Stimulated activated CD4-positive, alpha-beta T cell treated with anti-CD3 and anti-CD28 coated beads, TNF-alpha, amount 100 ng/mL, for 4 hours (primary cell): ENCODE measurements around the gene ARL8A.
A peak's percentile ranks its signal among the peaks of the same experiment; 100 is the strongest.

Experiments used
- DNase-seq, 3 experiments: peaks; one replicate each; pipeline ENCODE4 v3.0.0-alpha.2; 2020; ENCODE audit warnings: low read depth in 3 of 3

Gene ARL8A

DNA sequence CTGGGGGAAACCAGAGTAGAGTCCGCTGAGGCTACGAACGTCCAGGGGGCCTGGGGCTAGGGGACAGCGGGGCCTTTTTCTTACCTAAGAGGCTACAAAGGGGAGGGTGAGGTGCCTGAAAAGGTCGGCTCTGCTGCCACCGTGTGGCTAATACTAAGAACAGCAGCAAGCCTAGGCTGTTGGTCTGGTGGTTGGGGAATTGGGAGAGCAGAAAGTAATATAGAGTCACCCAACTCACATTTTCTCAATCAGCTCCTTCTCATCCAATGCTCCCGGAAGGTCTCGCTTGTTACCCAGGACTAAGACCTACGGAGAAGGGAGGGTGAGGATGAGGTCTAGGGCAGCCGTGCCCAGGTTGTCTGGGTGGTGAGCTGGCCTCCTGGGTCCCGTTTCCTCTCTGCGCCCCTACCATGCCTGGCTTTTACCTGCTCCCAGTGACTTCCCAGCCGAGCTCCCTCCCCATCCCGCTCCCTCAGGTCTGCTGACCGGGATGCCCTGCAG is 9.3 kb downstream of the ARL8A start:
- peak in 1 of 3 experiments; percentile 31 for DNase-seq

GRCh38 chr1:202134645-202135172 is 9.8 kb downstream of the ARL8A start:
- no peak for DNase-seq

- DNase-seq: no peak
Measured at GRCh38 chr1:202133989-202134388, 10.5 kb downstream of the ARL8A start.

GRCh38 chr1:202133496-202133895 is 11.0 kb downstream of the ARL8A start:
- DNase-seq: no peak

GRCh38 chr1:202133001-202133400 is 11.5 kb downstream of the ARL8A start:
- no peak for DNase-seq

- no peak for DNase-seq
Measured at GRCh38 chr1:202131956-202132821, 12.3 kb downstream of the ARL8A start.

- DNase-seq: no peak
Measured at GRCh38 chr1:202130816-202131522, 13.6 kb downstream of the ARL8A start.

- DNase-seq: no peak
Measured at GRCh38 chr1:202130297-202130721, 14.2 kb downstream of the ARL8A start.

DNA sequence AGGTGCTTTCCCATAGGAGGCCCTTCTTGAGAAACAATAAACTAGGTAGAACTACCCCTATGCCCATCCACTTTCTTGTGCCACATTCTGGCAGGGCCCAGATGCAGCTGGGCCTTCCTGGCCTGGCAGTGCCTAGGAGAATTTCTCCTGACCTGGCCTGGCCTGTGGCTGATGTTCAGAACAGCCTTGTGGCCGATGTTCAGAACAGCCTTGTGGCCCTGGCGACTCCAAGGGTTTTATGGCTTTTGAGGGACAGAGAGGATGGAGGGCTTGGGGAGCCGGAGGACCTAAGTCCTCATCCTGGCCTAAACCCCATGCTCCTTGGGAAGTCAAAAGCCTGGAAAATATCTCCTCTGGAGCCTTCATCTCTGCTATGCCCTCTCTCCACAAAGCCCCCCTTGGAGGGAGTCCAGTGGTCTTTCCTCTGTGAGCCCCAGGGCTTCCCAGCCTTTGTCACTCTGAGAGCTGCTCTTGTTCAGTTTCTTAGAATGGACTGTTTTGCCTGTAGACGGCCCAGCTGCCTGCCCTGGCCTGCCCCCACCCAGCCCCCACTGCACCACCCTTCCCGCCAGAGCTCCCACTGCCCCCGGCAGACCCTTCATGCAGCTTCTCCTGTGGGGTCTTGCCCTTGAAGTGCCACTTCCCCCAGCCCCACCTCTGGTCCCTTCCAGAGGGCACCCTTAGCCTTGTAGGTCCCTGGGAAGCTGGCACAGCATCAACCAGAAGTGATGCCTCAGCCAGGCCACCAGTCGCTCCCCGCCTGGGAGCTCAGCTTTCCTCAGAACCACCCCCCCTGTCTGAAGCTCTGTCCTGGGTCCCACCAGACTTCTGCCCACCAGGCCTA is 14.9 kb downstream of the ARL8A start:
- no peak for DNase-seq

DNA sequence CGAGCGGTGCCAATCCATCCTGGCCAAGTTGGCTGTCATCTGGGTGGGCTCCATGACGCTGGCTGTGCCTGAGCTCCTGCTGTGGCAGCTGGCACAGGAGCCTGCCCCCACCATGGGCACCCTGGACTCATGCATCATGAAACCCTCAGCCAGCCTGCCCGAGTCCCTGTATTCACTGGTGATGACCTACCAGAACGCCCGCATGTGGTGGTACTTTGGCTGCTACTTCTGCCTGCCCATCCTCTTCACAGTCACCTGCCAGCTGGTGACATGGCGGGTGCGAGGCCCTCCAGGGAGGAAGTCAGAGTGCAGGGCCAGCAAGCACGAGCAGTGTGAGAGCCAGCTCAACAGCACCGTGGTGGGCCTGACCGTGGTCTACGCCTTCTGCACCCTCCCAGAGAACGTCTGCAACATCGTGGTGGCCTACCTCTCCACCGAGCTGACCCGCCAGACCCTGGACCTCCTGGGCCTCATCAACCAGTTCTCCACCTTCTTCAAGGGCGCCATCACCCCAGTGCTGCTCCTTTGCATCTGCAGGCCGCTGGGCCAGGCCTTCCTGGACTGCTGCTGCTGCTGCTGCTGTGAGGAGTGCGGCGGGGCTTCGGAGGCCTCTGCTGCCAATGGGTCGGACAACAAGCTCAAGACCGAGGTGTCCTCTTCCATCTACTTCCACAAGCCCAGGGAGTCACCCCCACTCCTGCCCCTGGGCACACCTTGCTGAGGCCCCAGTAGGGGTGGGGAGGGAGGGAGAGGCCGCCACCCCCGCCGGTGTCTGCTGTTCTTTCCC is 16.5 kb downstream of the ARL8A start:
- DNase-seq: no peak

DNA sequence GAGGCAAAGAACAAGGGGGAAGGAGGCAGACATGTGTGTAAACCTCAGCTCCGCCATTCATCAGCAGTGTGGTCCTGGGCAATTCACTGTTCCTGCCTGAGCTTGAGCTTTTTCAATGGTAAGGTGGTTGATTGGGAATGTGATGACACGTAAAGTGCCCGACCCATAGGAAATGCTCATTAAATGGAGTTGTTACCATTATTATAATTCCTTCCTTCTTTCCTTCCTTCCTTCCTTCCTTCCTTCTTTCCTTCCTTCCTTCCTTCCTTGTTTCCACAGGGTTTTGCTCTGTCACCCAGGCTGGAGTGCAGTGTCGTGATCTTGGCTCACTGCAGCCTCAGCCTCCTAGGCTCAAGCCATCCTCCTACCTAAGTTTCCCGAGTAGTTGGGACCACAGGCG is 17.5 kb downstream of the ARL8A start:
- no peak for DNase-seq

- DNase-seq: no peak
Measured at GRCh38 chr1:202126426-202126825, 18.1 kb downstream of the ARL8A start.

DNA sequence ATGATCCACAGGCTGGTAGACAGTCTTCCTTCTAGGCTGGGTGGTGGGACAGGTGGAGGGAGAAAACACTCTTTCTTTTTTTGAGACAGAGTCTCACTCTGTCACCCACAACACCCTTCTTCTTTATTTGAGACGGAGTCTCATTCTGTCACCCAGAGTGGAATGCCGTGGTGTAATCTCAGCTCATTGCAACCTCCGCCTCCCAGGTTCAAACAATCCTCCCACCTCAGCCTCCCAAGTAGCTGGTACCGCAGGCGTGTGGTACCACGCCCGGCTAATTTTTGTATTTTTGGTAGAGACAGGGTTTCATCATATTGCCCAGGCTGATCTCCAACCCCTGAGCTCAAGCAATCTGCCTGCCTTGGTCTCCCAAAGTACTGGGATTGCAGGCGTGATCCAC is 18.9 kb downstream of the ARL8A start:
- no peak for DNase-seq

- DNase-seq: no peak
Measured at GRCh38 chr1:202124142-202124541, 20.4 kb downstream of the ARL8A start.

DNA sequence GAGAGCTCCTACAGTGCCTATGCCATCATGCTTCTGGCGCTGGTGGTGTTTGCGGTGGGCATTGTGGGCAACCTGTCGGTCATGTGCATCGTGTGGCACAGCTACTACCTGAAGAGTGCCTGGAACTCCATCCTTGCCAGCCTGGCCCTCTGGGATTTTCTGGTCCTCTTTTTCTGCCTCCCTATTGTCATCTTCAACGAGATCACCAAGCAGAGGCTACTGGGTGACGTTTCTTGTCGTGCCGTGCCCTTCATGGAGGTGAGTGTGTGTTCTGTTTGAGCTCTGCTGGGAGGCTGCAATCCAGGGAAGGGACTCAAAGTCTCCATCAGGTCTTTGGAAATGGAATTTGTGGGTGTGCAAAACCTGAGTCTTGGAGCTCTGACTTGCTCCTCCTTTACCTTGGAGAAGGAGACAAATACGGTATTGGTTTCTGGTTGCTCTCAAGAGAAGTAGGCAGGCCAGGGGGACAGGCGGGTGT is 21.2 kb downstream of the ARL8A start:
- DNase-seq: no peak

DNA sequence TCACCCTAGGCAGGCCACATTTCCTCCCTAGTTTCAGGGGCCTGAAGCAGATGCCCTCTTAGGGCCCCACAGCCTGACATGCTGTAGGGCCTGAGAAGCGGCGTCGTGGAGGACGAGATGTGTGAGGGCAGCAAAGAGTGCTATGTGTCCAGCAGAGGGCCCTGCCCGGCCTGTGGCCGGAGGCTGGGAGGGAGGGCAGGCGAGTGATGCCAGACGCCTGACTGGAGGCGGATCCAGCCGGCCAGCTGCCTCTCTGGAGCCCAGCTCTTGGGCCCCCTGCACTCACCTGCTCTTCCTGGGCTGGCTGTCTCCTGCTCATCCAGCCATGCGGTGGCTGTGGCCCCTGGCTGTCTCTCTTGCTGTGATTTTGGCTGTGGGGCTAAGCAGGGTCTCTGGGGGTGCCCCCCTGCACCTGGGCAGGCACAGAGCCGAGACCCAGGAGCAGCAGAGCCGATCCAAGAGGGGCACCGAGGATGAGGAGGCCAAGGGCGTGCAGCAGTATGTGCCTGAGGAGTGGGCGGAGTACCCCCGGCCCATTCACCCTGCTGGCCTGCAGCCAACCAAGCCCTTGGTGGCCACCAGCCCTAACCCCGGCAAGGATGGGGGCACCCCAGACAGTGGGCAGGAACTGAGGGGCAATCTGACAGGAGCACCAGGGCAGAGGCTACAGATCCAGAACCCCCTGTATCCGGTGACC is 21.8 kb downstream of the ARL8A start, which contains the start of gene GPR37L1:
TSS of gene GPR37L1 (plus strand) at position 279 of the 697 bp plus-strand sequence. CDS start at position 326, 47 bp downstream.
- DNase-seq: no peak

GRCh38 chr1:202121006-202121405 is 23.5 kb downstream of the ARL8A start:
- no peak for DNase-seq

DNA sequence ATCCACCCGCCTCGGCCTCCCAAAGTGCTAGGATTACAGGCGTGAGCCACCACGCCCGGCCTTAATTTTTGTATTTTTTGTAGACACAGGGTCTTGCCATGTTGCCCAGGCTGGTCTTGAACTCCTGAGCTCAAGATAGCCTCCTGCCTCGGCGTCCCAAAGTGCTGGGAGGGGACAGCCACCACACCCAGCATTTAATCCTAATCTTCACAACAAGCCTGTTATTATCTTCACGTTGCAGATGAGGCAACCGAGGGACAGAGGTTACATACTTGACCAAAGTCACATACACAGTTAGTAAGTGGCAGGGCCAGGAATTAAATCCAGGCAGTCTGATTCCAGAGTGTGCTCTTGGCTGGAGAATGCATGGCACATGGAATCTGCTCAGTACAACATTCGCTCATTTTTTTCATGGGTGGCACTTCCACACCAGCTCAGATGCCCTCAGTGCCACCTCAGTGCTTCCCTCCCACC is 26.6 kb downstream of the ARL8A start:
- DNase-seq: no peak

GRCh38 chr1:202116287-202116686 is 28.2 kb downstream of the ARL8A start:
- DNase-seq: no peak
